HepG2 (cell line): Measurements from ENCODE around the gene HINFP.

Experiments used
- ARID2 ChIP-seq: sonication (generic); formaldehyde crosslinking; IDR thresholded peaks from 2 replicates; pipeline ENCODE4 v1.8.1; 2022; ENCODE audit warnings: mild to moderate bottlenecking, missing genetic modification reagents, borderline replicate concordance
- CCAR2 ChIP-seq: fragments of 200-400 bp; formaldehyde crosslinking; optimal IDR thresholded peaks from 2 replicates; pipeline ENCODE3; 2018; ENCODE audit warnings: low read depth, mild to moderate bottlenecking, low read length, moderate library complexity
- CHCHD3 ChIP-seq: sonication (generic); formaldehyde crosslinking; IDR thresholded peaks from 2 replicates; pipeline ENCODE4 v1.8.0; 2022; ENCODE audit warnings: mild to moderate bottlenecking, missing genetic modification reagents, moderate library complexity
- EP300 ChIP-seq, 3 experiments: sonication (generic) in 1 of 3; formaldehyde crosslinking in 1 of 3; IDR thresholded peaks; 2 replicates each; pipeline versions ENCODE4 v1.5.1 to v1.6.1; 2011 to 2020; ENCODE audit warnings: low read depth in 2 of 3, low read length in 2 of 3, borderline replicate concordance in 1 of 3, improper control_type of control experiment in 1 of 3, mild to moderate bottlenecking in 1 of 3, missing genetic modification reagents in 1 of 3, moderate library complexity in 1 of 3
- JUNB ChIP-seq: sonication (generic); formaldehyde crosslinking; IDR thresholded peaks from 2 replicates; pipeline ENCODE4 v1.8.0; 2022; ENCODE audit warnings: missing genetic modification reagents, mild to moderate bottlenecking, borderline replicate concordance
- JUND ChIP-seq: sonication (generic); formaldehyde crosslinking; IDR thresholded peaks from 2 replicates; pipeline ENCODE4 v1.8.0; 2022; ENCODE audit warnings: mild to moderate bottlenecking, missing genetic modification reagents
- REXO4 ChIP-seq: sonication (generic); formaldehyde crosslinking; IDR thresholded peaks from 2 replicates; pipeline ENCODE4 v1.8.0; 2022; ENCODE audit warnings: missing genetic modification reagents, mild to moderate bottlenecking, borderline replicate concordance
- ZFP1 ChIP-seq: IDR thresholded peaks from 2 replicates; pipeline ENCODE4 v1.6.1; 2016
- ZNF274 ChIP-seq: sonication (generic); formaldehyde crosslinking; IDR thresholded peaks from 2 replicates; pipeline ENCODE4 v1.5.1; 2020; ENCODE audit warnings: mild to moderate bottlenecking, missing genetic modification reagents
- ZNF282 ChIP-seq: fragments of 450-650 bp; IDR thresholded peaks from 2 replicates; pipeline ENCODE4 v1.6.1; 2018; ENCODE audit not compliant: partially characterized antibody
- TF ChIP-seq, protein P1 (sequence below): sonication (generic); formaldehyde crosslinking; IDR thresholded peaks from 2 replicates; pipeline ENCODE4 v1.5.0; 2020; ENCODE audit warnings: mild to moderate bottlenecking, missing genetic modification reagents, borderline replicate concordance
- TF ChIP-seq, protein P2 (sequence below): sonication (generic); formaldehyde crosslinking; IDR thresholded peaks from 2 replicates; pipeline ENCODE4 v1.5.0; 2020; ENCODE audit warnings: mild to moderate bottlenecking, missing genetic modification reagents, moderate library complexity
- TF ChIP-seq, protein P3 (sequence below): sonication (generic); formaldehyde crosslinking; IDR thresholded peaks from 2 replicates; pipeline ENCODE4 v1.8.1; 2023; ENCODE audit warnings: missing genetic modification reagents, inconsistent platforms, borderline replicate concordance

DNA sequence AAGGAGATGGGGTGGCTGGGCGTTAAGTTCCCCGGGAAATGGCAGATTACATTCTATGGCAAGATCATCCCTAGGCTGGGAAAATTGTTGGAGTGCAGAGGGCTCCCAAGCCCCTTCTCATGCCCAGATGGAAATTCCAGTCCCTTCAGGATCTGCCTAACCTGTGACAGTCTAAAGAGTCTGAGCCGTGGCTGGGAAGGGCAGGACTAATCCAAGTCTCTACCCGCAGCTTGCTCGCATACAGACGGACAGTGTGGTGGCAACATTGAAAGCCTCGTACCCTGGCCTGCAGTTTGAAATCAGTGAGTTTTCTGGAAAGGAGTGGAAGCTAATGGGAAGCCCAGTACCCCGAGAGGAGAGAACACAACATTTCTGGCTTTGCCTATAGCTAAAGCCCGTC, 33.0 kb upstream of the HINFP start:
- TF ChIP-seq EP300 (IDR thresholded peaks at IDR 0.05; ENCODE audit: low read depth in 2 of 2, low read length in 2 of 2) = no peak
- no peak for TF ChIP-seq EP300 (CRISPR knock-in tag; IDR thresholded peaks at IDR 0.05; ENCODE audit: borderline replicate concordance)
- no peak for TF ChIP-seq JUND
- no peak for TF ChIP-seq ZNF282
- TF ChIP-seq CCAR2 = no peak
- TF ChIP-seq ZFP1 (CRISPR knock-in tag) = no peak
- TF ChIP-seq, protein P1, sequence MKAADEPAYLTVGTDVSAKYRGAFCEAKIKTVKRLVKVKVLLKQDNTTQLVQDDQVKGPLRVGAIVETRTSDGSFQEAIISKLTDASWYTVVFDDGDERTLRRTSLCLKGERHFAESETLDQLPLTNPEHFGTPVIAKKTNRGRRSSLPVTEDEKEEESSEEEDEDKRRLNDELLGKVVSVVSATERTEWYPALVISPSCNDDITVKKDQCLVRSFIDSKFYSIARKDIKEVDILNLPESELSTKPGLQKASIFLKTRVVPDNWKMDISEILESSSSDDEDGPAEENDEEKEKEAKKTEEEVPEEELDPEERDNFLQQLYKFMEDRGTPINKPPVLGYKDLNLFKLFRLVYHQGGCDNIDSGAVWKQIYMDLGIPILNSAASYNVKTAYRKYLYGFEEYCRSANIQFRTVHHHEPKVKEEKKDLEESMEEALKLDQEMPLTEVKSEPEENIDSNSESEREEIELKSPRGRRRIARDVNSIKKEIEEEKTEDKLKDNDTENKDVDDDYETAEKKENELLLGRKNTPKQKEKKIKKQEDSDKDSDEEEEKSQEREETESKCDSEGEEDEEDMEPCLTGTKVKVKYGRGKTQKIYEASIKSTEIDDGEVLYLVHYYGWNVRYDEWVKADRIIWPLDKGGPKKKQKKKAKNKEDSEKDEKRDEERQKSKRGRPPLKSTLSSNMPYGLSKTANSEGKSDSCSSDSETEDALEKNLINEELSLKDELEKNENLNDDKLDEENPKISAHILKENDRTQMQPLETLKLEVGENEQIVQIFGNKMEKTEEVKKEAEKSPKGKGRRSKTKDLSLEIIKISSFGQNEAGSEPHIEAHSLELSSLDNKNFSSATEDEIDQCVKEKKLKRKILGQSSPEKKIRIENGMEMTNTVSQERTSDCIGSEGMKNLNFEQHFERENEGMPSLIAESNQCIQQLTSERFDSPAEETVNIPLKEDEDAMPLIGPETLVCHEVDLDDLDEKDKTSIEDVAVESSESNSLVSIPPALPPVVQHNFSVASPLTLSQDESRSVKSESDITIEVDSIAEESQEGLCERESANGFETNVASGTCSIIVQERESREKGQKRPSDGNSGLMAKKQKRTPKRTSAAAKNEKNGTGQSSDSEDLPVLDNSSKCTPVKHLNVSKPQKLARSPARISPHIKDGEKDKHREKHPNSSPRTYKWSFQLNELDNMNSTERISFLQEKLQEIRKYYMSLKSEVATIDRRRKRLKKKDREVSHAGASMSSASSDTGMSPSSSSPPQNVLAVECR (CRISPR knock-in tag) = no peak
- no peak for TF ChIP-seq ARID2 (CRISPR knock-in tag)
- TF ChIP-seq CHCHD3 (CRISPR knock-in tag) = no peak
- no peak for TF ChIP-seq JUNB (CRISPR knock-in tag)
- TF ChIP-seq, protein P2, sequence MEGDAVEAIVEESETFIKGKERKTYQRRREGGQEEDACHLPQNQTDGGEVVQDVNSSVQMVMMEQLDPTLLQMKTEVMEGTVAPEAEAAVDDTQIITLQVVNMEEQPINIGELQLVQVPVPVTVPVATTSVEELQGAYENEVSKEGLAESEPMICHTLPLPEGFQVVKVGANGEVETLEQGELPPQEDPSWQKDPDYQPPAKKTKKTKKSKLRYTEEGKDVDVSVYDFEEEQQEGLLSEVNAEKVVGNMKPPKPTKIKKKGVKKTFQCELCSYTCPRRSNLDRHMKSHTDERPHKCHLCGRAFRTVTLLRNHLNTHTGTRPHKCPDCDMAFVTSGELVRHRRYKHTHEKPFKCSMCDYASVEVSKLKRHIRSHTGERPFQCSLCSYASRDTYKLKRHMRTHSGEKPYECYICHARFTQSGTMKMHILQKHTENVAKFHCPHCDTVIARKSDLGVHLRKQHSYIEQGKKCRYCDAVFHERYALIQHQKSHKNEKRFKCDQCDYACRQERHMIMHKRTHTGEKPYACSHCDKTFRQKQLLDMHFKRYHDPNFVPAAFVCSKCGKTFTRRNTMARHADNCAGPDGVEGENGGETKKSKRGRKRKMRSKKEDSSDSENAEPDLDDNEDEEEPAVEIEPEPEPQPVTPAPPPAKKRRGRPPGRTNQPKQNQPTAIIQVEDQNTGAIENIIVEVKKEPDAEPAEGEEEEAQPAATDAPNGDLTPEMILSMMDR (CRISPR knock-in tag) = no peak
- no peak for TF ChIP-seq ZNF274 (CRISPR knock-in tag)
- TF ChIP-seq, protein P3, sequence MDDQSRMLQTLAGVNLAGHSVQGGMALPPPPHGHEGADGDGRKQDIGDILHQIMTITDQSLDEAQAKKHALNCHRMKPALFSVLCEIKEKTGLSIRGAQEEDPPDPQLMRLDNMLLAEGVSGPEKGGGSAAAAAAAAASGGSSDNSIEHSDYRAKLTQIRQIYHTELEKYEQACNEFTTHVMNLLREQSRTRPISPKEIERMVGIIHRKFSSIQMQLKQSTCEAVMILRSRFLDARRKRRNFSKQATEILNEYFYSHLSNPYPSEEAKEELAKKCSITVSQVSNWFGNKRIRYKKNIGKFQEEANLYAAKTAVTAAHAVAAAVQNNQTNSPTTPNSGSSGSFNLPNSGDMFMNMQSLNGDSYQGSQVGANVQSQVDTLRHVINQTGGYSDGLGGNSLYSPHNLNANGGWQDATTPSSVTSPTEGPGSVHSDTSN (CRISPR knock-in tag) = no peak
- no peak for TF ChIP-seq REXO4 (CRISPR knock-in tag)
